GM12865 (cell line): ENCODE measurements around the gene PKN2.
"Not testable (repeated sequence)": the region's sequence is repeated elsewhere in the genome, so short reads cannot be mapped to it uniquely, and the experiment has no call there.

Source experiments
- DNase-seq: peaks from one replicate; pipeline ENCODE4 v3.0.0; 2010; ENCODE audit warnings: low read depth
- H3K4me3 ChIP-seq: 2 replicates; pipeline ENCODE4 v1.5.1; 2011; ENCODE audit warnings: mild to moderate bottlenecking, low read depth, low read length, control low read depth
- TF ChIP-seq, protein P1 (sequence below): IDR thresholded peaks from 2 replicates; pipeline ENCODE4 v1.5.1; 2011; ENCODE audit warnings: low read length, control low read depth, low read depth, inconsistent platforms; ENCODE audit not compliant: insufficient read depth; ENCODE audit errors: missing control alignments

PKN2 gene

DNA sequence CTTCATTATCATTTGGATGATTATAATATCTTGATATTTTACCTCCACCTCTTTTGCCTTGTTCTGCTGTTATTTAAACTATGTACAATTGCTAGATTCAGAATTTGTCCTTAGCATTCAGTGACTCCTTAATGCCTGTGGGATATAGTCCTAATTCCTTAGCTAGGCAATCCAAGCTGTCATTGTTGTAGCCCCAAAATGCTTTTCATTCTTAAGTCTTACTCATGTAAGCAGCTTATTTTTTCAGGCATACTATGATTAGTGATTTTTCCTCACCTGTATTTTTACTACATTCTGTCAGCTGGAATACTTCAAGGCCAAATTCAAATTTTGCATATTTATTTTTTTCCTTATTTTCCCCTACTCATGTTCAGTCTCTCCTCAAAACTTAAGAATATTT, 13.4 kb downstream of the PKN2 start:
- H3K4me3 ChIP-seq = no peak overlapping the region
- TF ChIP-seq, protein P1, sequence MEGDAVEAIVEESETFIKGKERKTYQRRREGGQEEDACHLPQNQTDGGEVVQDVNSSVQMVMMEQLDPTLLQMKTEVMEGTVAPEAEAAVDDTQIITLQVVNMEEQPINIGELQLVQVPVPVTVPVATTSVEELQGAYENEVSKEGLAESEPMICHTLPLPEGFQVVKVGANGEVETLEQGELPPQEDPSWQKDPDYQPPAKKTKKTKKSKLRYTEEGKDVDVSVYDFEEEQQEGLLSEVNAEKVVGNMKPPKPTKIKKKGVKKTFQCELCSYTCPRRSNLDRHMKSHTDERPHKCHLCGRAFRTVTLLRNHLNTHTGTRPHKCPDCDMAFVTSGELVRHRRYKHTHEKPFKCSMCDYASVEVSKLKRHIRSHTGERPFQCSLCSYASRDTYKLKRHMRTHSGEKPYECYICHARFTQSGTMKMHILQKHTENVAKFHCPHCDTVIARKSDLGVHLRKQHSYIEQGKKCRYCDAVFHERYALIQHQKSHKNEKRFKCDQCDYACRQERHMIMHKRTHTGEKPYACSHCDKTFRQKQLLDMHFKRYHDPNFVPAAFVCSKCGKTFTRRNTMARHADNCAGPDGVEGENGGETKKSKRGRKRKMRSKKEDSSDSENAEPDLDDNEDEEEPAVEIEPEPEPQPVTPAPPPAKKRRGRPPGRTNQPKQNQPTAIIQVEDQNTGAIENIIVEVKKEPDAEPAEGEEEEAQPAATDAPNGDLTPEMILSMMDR = no peak
- DNase-seq = no peak

DNA sequence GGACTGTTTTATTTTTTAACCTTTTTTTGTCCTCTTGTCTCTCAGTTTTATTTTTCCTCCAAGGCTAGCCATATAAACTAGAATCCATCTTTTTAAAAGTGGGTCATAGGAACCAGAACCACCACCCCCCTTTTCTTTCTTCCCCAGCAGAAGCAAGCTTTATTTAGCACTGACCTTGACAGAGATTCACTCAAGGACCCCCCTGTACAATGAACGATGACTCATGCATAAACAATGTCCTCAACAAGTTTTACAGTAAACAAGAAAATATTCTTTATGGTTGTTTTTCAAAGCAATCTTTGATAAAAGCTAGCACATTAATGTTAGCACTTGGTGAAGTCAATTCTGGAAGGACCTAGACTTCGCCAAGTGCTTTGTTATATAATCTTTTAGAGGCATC, 14.1 kb downstream of the PKN2 start:
- no peak for DNase-seq
- H3K4me3 ChIP-seq = no peak overlapping the region
- TF ChIP-seq, protein P1 = no peak

DNA sequence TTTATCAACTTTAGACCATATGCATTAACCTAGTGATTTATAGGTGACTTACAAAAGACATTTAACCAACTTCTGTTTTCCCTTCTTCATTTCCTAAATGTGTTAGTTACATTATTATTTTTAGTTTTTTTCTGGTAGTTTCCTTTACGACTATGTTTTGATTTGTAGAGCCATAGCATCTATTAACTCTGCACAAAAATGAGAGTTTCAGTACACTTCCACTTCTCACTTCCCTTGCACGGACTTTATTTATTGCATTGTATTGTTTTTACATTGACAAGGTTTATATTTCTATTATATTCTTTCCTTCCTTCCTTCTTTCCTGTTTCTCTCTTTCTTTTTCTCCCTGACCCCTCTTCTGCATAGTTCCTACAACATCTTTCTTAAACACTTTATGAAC, 14.7 kb downstream of the PKN2 start:
- no peak for DNase-seq
- no peak overlapping the region for H3K4me3 ChIP-seq
- TF ChIP-seq, protein P1 = no peak

DNA sequence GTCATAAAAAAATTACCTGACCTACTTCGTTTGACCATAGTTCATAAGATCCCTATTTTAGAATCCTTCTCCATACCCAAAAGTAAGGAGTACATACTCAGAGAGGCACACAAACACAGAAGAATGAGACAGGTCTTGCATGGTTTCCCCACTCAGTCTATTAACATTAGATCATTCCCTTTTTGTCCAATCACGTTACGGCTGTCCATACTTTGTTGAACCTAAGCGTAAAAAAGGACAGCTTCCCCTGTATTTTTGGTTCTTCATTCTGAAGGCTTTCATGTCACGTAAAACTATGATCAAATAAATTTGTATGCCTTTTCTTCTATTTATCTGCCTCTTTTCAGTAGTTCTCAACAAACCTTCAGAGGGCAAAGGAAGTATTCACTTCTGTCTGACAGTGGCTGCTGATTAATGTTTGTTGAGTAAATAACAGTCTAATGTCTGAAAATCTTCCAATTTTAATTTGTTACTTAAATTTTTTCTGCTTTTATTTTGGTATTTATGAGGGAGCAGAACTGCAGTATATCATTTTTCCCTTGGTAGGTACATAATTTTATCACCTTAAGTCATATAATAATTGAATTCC, 16.4 kb downstream of the PKN2 start:
- no peak for DNase-seq
- TF ChIP-seq, protein P1 = no peak
- no peak overlapping the region for H3K4me3 ChIP-seq

DNA sequence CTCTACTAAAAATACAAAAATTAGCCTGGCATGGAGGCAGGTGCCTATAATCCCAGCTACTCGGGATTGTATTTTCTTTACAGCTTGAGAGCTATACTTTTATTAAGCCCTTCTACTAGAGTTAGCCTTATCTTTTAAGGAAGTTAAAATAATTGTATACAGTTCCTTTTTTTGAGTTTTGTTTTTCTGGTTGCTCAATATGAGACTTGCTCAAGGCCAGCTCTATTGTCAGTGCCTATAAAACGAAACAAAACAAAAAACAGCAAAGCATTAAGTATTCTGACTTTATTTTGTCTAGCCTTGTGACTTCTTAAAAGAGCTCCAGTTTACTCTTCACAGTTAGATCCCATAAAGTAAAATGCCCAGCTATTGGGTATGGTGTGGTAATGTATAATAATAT, 17.2 kb downstream of the PKN2 start:
- TF ChIP-seq, protein P1 = no peak
- DNase-seq = peak; percentile 47
- H3K4me3 ChIP-seq = peak overlapping the region; percentile 20

DNA sequence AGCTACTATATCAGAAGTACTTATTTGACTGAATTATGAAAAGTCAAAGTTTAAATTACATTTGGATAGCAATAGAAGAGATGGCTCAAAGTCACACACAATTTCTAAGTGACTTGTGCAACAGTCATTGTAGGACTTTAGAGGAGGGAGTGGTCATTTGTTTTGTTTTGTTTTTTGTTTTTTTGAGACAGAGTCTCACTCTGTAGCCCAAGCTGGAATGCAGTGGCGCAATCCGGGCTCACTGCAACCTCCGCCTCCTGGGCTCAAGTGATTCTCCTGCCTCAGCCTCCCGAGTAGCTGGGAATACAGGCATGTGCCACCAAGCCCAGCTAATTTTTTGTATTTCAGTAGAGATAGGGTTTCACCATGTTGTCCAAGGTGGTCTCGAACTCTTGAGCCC, 17.7 kb downstream of the PKN2 start:
- peak overlapping the region; percentile 20 for H3K4me3 ChIP-seq
- DNase-seq = not testable (repeated sequence)

DNA sequence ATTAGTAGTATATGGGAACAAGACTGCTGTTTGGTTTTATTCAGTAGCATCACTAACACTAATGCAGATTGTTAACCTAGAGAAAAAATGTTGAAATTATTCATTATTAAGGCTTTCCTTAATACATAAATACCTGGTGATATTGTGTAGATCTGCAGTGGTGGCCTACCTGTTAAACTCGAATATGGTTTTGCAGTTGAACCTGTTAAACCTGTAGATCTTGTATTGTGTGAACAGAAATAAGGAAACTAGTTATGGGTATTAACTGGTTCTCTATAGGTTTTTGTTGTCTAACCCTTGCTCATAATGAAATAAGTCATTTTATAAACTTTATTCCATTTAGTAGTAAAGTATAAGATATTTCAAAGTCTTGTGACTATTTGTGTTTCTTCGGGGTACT, 23.9 kb downstream of the PKN2 start:
- no peak for DNase-seq
- TF ChIP-seq, protein P1 = no peak
- H3K4me3 ChIP-seq = no peak overlapping the region

DNA sequence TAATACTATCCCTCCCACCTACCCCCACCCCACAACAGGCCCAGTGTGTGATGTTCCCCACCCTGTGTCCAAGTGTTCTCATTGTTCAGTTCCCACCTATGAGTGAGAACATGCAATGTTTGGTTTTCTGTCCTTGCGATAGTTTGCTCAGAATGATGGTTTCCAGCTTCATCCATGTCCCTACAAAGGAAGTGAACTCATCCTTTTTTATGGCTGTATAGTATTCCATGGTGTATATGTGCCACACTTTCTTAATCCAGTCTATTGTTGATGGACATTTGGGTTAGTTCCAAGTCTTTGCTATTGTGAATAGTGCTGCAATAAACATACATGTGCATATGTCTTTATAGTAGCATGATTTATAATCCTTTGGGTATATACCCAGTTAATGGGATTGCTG, 28.8 kb downstream of the PKN2 start:
- not testable (repeated sequence) for DNase-seq, H3K4me3 ChIP-seq

DNA sequence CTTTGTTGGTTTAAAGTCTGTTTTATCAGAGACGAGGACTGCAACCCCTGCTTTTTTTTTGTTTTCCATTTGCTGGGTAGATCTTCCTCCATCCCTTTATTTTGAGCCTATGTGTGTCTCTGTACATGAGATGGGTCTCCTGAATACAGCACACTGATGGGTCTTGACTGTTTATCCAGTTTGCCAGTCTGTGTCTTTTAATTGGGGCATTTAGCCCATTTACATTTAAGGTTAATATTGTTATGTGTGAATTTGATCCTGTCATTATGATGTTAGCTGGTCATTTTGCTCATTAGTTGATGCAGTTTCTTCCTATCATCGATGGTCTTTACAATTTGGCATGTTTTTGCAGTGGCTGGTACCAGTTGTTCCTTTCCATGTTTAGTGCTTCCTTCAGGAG, 32.5 kb downstream of the PKN2 start:
- not testable (repeated sequence) for DNase-seq, H3K4me3 ChIP-seq
